GM18499 (cell line): ENCODE data around the gene ARHGAP11A.
"Not testable (repeated sequence)": the region's sequence is repeated elsewhere in the genome, so short reads cannot be mapped to it uniquely, and the experiment has no call there.

Experiments used
- ATAC-seq: cut with Tn5 transposase; IDR thresholded peaks from one replicate; pipeline ENCODE4 v1.9.1; 2021; ENCODE audit warnings: moderate number of reproducible peaks; ENCODE audit not compliant: insufficient read depth, unreplicated experiment

Gene ARHGAP11A, protein sequence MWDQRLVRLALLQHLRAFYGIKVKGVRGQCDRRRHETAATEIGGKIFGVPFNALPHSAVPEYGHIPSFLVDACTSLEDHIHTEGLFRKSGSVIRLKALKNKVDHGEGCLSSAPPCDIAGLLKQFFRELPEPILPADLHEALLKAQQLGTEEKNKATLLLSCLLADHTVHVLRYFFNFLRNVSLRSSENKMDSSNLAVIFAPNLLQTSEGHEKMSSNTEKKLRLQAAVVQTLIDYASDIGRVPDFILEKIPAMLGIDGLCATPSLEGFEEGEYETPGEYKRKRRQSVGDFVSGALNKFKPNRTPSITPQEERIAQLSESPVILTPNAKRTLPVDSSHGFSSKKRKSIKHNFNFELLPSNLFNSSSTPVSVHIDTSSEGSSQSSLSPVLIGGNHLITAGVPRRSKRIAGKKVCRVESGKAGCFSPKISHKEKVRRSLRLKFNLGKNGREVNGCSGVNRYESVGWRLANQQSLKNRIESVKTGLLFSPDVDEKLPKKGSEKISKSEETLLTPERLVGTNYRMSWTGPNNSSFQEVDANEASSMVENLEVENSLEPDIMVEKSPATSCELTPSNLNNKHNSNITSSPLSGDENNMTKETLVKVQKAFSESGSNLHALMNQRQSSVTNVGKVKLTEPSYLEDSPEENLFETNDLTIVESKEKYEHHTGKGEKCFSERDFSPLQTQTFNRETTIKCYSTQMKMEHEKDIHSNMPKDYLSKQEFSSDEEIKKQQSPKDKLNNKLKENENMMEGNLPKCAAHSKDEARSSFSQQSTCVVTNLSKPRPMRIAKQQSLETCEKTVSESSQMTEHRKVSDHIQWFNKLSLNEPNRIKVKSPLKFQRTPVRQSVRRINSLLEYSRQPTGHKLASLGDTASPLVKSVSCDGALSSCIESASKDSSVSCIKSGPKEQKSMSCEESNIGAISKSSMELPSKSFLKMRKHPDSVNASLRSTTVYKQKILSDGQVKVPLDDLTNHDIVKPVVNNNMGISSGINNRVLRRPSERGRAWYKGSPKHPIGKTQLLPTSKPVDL

DNA sequence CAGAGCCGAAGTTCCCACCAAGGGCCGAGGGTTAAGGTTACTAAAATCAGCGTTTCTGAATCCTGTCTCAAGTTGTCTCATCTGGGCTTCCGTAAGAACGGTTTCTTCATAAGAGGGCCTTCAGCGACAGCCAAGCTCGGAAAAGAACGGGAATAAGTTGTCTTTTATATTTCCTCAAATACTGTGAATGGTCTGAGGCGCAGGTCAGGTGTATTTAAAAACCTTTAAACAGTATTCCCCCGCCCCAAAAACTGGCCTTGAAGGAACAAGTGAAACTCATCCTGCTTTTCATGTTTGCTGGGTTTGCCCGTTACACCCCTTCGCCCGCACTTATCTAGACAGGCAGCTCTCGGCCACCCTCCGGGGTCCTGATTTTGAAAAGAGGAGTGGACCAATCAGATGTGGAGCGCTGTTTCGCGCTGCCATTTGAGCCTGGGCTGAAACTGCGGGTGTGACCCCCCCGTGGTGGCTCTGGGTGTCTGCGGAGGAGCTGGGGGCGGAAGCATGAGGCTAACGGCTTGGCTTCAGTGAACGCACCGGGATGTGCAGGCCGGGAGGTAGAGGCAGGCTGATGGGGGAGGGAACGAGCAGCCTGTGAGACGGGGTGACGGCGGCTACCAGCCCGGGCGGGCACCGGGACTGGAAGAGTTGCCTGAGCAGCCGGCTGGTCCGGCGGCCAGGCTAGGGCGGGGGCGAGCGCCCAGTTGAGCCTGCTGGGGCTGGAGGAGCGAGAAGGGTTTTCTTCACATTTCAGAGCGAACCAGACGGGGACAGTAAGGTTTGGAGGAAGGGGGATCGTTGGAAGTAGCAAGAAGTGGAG, at the start of gene ARHGAP11A:
TSS of gene ARHGAP11A (plus strand) at position 454 of the 820 bp plus-strand sequence. CDS start 708 bp downstream, outside the sequence.
- ATAC-seq, result peak; percentile 41

DNA sequence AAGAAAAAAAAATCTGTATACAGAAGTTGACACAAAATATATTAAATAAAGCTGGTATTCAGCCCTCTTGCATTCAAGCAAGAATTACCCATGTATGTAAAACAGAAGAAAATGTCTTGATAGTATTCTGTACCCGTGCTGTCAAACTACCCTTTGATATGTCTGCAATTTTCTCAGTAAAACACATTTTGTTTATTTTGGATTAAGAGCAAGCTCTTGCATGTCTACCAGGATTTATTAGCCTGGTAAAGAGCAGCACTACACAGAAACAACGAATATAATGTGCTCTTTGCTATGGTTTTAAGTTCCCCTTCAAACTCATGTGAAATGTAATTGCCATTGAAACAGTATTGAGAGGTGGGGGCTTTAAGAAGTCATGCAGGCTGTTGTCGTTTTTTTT, 46.3 kb upstream of the ARHGAP11A start:
- not testable (repeated sequence) for ATAC-seq

DNA sequence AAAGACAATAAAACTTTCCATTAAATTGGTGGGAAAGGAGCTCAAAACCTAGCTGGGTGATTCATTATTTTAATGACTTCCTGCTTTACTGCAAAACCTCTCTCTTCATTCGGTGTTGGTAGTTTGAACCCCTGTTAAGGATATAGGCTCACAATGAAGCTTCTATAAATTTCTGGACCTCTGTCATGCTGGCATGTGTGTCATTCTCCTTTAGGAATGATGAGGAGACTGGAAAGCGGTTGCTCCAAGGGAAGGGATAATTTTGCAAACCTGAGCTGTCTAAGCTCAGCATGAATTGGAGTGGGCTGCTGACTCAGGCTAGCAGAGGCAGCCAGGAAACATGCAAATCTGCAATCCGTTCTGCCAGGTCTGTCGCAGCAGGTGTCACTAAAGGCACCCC, 36.8 kb upstream of the ARHGAP11A start:
- ATAC-seq, result not testable (repeated sequence)

DNA sequence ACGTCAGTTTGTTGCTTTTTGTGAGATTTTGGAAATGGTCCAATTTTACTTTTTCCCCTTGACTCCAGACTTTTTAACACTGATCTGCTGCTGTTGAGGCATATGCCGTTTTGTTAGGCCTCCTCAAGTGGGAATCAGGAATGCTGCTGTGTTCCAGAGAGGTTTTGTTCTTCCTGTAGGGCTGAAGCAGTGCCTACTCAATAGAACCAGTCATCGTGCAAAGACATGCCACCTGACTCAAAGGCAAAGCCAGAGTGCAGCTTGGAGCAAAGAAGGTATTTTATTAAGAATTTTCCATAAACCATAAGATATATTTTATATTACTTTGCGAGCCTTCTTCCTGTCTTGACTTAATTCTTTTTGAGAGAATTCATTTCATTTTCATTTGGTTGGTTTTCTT, 29.5 kb upstream of the ARHGAP11A start:
- ATAC-seq, result not testable (repeated sequence)

DNA sequence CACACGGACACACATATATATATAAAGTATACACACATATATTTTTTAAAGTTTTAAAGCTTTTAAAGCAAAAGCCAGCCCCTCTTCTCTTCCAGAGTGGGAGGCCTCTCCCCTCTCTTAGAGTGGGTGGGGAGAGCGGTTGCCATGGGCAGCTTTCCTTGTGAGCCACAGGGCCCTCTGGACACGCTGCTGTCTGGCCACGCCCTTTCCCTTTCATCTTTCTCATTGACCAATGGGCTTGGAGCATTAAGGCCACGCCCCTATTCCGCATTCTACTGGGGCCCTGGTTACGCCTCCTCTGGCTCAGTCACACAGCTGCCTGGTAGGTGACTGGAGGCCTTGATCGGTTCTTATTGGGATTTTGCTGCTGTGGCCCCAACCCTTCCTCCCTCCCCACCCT, 22.2 kb upstream of the ARHGAP11A start, which contains the start of gene GOLGA8N:
TSS of gene GOLGA8N (plus strand) at position 306 of the 400 bp plus-strand sequence.
- not testable (repeated sequence) for ATAC-seq

DNA sequence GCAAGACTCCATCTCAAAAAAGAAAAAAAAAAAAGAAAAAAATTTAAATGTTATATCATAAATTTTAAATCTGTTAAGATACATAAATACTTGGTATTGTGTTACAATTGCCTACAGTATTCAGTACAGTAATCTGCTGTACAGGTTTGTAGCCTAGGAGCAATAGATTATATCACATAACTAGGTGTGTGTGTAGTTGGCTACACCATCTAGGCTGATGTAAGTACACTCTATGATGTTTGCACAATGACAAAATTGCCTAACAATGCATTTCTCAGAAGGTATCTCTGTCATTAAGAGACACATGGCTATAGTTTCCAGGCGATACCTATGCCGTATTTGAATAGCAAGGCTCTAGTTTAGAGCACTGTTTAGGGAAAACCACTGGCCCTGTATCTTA, 5.8 kb upstream of the ARHGAP11A start:
- ATAC-seq, result not testable (repeated sequence)

DNA sequence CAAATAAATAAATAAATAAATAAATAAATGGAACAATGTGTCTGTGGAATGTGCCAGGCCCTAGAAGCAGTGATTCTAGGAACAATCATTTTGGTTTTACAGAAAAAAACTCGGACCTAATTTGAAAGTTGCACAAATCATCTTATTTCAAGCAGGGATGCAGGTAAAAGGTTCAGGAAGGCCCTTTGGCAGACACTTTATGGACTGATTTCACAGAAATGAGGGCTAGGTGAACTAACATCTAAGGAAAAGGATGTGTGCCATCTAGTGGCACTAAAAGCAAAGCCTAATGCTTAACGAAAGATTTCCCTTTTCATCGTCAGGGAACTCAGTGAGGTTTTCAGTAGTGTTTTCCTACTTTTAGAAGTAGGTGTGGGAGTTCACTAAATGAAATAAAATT, 4.6 kb upstream of the ARHGAP11A start:
- not testable (repeated sequence) for ATAC-seq

DNA sequence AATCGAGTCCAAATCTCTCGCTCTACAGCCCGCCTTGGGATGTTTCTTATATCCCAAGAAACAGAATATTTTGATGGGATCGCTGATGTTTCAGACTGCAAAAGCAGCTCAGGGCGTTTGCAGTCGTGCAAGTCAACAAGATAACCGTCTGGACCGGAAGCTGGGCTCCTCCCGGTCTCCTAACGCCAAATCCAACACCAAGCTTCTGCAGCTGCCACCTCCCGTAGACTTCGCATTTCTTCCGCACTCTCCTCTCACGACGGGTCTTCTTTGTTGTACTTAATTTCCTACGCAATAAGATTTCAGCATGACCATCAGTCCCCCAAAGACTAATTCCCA, 623 bp upstream of the ARHGAP11A start:
- ATAC-seq, result not testable (repeated sequence)

DNA sequence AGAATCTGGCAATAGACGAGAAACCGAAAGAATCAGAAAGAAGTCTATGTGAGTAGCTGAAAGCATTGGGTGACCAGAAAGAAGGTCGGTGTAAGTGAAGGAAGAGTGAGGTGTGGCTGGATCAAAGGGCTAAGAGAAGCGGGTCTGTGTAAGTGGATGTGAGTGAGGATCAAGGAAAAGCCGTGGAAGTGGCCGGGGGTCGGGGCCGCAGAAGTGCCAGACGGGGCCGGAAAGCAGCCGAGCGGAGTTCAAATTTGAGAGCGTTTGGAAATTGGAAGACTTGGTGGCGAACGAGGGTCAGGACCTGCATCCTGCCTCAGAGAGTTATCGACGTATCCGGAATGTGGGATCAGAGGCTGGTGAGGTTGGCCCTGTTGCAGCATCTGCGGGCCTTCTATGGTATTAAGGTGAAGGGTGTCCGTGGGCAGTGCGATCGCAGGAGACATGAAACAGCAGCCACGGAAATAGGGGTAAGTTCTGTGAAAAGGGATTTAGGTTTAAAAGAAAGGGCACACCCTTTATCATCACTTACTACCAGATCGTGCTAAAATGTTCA, 645 bp downstream of the ARHGAP11A start:
- peak; percentile 10 for ATAC-seq

DNA sequence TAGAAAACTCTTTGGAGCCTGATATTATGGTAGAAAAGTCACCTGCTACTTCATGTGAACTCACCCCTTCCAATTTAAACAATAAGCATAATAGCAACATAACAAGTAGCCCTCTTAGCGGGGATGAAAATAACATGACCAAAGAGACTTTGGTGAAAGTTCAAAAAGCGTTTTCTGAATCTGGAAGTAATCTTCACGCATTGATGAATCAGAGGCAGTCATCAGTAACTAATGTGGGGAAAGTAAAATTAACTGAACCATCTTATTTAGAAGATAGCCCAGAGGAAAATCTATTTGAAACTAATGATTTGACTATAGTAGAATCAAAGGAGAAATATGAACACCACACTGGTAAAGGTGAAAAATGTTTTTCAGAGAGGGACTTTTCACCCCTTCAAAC, 21.1 kb downstream of the ARHGAP11A start:
- no peak for ATAC-seq

DNA sequence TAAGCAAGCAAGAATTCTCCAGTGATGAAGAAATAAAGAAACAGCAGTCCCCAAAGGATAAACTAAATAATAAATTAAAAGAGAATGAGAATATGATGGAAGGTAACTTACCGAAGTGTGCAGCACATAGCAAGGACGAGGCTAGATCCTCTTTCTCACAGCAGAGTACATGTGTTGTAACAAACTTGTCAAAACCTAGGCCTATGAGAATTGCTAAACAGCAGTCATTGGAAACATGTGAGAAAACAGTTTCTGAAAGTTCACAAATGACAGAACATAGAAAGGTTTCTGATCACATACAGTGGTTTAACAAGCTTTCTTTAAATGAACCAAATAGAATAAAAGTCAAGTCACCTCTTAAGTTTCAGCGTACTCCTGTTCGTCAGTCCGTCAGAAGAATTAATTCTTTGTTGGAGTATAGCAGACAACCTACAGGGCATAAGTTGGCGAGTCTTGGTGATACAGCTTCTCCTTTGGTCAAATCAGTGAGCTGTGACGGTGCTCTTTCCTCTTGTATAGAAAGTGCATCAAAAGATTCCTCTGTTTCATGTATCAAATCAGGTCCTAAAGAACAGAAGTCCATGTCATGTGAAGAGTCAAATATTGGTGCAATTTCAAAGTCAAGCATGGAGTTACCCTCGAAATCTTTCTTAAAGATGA, 21.7 kb downstream of the ARHGAP11A start:
- no peak for ATAC-seq

DNA sequence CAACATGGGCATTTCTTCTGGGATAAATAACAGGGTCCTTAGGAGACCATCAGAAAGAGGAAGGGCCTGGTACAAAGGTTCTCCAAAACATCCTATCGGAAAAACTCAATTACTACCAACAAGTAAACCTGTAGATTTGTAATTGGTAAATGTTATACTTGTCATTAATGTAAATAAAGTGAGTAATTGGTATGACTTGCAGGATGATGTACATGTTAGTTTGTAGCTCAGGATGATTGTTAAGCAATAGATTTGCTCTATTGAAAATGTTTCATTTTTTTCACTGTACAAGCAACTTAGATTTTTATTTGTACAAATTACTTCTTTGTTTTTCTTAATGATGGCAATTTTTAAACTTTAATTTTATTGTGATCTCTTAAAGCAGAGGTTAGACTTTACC, 22.4 kb downstream of the ARHGAP11A start:
- no peak for ATAC-seq

DNA sequence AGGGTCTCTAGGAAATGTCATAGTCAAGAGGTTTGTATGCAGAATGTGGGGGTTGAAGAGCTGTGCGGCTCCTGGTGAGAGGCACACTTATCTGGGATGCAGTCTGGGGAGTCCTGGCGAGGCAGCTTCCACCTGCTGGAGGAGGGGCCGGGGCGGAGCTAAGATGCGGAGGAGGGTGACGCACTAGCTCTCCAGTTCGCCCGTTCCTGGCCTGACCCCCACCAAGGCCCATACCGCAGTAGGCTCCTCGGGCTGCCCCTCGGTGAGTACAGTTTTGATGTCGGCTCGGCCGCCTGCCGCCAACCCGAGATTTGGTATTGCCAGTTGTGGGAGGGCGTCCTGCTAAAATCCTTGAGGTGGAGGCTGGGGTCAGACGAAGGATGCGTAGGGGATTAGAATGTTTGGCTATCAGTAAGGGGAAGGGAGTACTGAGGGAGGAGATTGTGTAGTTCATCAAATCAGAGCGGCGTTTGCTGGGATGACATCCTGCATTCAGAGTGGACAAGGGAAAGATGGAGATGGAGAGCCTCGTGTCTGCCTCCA, 26.3 kb downstream of the ARHGAP11A start, which contains the start of gene SCG5:
TSS of gene SCG5 (plus strand) at position 194 of the 543 bp plus-strand sequence. CDS start 1,883 bp downstream, outside the sequence.
- ATAC-seq, result no peak

DNA sequence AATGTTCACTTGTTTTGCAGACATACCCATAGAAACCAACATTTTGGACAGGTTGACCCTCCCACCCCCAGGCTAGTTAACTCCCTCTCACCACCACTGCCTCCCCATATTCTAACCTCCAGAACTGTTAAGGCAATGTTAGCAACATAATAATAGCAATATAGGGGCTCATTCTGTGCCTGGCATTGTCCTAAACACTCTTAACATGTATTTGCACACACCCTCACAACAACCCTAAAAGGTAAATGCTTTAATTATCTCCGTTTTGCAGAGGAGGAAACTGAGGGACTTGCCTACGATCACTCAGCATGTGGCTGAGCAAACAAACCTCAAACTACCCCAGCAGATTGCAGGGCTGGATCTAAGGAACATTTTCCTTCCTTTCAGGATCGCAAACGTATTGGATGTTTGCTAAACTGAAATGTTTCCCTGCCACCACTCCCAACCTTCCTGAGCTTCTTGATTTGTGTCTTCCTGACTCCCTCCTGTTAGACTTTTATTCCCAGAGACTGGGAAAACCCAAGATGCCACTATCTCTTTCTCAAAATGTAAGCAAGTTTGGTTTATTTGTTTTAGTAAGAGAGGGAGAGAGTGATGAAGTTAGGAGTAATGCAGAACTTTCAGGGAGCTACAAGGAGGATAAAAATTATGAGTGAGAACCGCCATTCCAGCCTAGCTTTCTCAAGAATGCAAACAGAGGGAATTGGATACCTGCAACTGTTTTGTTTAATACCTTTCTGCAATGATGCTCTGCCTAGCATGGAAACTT, 27.5 kb downstream of the ARHGAP11A start:
- ATAC-seq, result no peak

DNA sequence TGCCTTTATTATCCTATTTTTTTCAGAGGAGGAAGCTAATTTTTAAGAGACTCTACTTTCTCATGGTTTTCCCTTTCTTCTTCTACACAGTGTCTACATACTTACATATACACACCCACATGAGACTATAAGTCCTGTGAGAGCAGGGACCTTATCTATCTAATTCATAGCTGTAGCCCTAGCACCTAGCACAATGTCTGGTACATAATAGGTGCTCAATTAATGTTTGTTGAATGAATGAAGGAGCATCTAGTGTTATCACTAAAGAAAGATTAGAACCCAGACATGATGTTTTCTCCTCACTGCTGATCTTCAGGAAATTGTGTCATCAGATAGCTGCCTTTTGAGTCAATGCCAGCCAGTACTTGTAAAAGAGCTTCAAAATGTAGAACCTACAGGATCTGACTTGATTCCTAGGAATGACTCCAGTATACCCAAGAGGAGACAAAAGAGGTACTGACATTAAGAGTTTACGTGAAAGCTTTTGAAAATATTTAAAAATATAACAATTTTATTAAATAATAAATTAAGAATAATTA, 28.7 kb downstream of the ARHGAP11A start:
- ATAC-seq, result no peak

DNA sequence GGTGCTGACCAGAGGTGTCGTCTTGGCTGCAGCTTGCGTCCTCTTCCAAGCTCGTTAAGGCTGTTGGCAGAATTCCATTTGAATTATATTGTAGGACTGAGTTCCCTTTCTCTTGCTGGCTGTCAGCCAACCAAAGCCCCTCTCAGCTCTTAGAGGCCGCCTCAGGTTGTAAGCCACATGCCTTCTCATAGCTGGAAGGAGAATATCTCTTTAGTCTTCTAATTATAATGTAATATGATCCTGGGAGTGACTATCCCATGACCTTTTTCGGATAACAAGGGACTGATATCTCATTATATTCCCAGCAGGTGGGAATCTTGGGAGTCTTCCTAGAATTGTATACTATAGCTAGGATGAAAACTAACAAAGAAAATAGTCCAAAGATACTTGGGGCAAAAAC, 31.0 kb downstream of the ARHGAP11A start:
- ATAC-seq, result no peak

DNA sequence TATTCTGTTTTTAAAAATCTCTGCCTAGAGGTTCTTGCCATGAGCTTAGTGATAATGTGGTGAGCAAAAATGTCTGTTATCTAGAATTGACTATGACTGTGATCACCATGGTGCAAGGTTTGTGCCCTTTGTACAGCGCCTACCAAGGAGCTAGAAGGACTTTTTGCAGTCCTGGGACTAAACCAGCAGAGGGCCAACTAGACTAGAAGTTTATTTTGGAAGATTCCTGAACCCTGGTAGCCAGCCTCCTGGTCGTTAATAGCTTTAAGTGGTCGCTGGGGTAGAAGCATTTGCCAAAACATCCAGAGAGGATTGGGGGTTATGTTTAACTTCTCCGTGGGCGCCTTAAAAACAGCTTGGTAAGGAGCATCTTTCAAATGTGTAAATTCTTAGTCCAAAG, 34.0 kb downstream of the ARHGAP11A start:
- ATAC-seq, result no peak
